Pancreas (tissue), 10 donors: ENCODE results near the gene IQGAP2. TPM values are rescaled to one million over a fixed set of nuclear protein-coding genes. Genes with fewer than 3 reads are reported as not detected.

ENCODE experiments used
- ATAC-seq, 4 donors: fragments of 200-7000 bp; cut with Tn5 transposase; one replicate each; pipeline versions ENCODE4 v1.8.0 to v1.9.1; 2020; ENCODE audit warnings: mild to moderate bottlenecking in 4 of 4, moderate library complexity in 4 of 4
- DNase-seq, 6 donors: peaks; one replicate each; pipeline ENCODE4 v3.0.0-alpha.2; 2020
- FAIRE-seq: peaks from 2 replicates; lab custom pipeline; 2012; peaks lifted over from hg19 to GRCh38; lab: Jason Lieb, UNC
- H3K27ac ChIP-seq, 4 donors: fragments of 200-600 bp; sonication (generic); 1 replicate in 3 of 4; 2 replicates in 1 of 4; pipeline versions ENCODE4 v1.5.0 to v1.8.0; 2020
- H3K27me3 ChIP-seq, 4 donors: fragments of 200-600 bp; one replicate each; pipeline ENCODE4 v1.8.0; 2021
- H3K36me3 ChIP-seq, 3 donors: fragments of 200-600 bp; sonication (generic) in 1 of 3; one replicate each; pipeline versions ENCODE4 v1.5.0 to v1.8.0; 2020 to 2021
- H3K4me1 ChIP-seq, 3 donors: fragments of 200-600 bp; one replicate each; pipeline ENCODE4 v1.8.0; 2021
- H3K4me3 ChIP-seq, 4 donors: fragments of 200-600 bp; sonication (generic) in 2 of 4; one replicate each; pipeline versions ENCODE4 v1.5.0 to v1.8.0; 2020 to 2021
- H3K9me3 ChIP-seq, 4 donors: fragments of 200-600 bp; one replicate each; pipeline ENCODE4 v1.8.0; 2021
- WGBS, 2 donors: extraction: QIAGEN DNeasy Blood & Tissue Kit; methylation state at CpG; one replicate each; pipeline ENCODE4 v1.1.7; 2013; 5-methylcytosine and 5-hydroxymethylcytosine counted together
- intact Hi-C, 3 donors: fragments of 100-400 bp; cut with DNase I; formaldehyde crosslinking; loops; one replicate each; pipeline versions ENCODE4 v1.11.1 to v1.14.2; 2022
- polyA plus RNA-seq, 2 donors: library from polyadenylated mRNA; stranded (reverse); fragments of 200-250 nt; gene quantifications; one replicate each; pipeline ENCODE4 v1.2.3, GENCODE V29; 2013
- total RNA-seq, 6 donors: library from RNA; stranded (reverse); fragmentation: NEBNext Ultra II Directional in 4 of 6; extraction: Animal tissue kit (Norgen Biotek cat#: 25700) in 4 of 6; gene quantifications; one replicate each; pipeline versions ENCODE4 v1.2.1 to v1.2.4, GENCODE V29; 2021 to 2023
- TF ChIP-seq, protein P1 (sequence below), 4 donors: fragments of 200-600 bp; sonication (generic) in 3 of 4; IDR thresholded peaks; one replicate each; pipeline versions ENCODE4 v1.5.0 to v1.8.0; 2021; ENCODE audit warnings: antibody characterized with exemption in 4 of 4
- donor health status: healthy with polysubstance abuse.
- donor health status: DM: no; HTN: no; CAD: no; lungs with moderate emphysema.
- donor health status: DM: no; HTN: no; CAD: no.
- donor health status: control.
- donor health status: control.
- donor health status: Bipolar disorder and iron deficiency.
- donor health status: DM: yes; HTN: yes; CAD: no.
- donor health status: DM: no; HTN: no; CAD: no.
- donor health status: DM: no; HTN: no; CAD: no.
- donor health status: DM: yes; HTN: yes; CAD: no.

Gene IQGAP2
- total and polyA plus RNA-seq, 8 donors, result 14.4 to 54.0 (median 35.2) TPM

GRCh38 chr5:76729373-76730290, 326.5 kb downstream of the IQGAP2 start:
- ATAC-seq, result no peak

GRCh38 chr5:76732405-76733048, 329.4 kb downstream of the IQGAP2 start:
- Histone ChIP-seq H3K36me3 (no peaks in the 10 kb centered on the region), H3K9me3 (no peaks in the 10 kb centered on the region), H3K4me3 (no peak overlapping the region), H3K4me1 (no peaks in the 10 kb centered on the region), H3K27ac (no peak overlapping the region), H3K27me3 (no peaks in the 10 kb centered on the region)
- intact Hi-C loops, result no loop called here
- FAIRE-seq (no peak), ATAC-seq (no peak), DNase-seq (no peak)
- WGBS, 2 donors, result 78 to 90% methylated on average over 15 of the region's 15 CpGs
- TF ChIP-seq, protein P1, sequence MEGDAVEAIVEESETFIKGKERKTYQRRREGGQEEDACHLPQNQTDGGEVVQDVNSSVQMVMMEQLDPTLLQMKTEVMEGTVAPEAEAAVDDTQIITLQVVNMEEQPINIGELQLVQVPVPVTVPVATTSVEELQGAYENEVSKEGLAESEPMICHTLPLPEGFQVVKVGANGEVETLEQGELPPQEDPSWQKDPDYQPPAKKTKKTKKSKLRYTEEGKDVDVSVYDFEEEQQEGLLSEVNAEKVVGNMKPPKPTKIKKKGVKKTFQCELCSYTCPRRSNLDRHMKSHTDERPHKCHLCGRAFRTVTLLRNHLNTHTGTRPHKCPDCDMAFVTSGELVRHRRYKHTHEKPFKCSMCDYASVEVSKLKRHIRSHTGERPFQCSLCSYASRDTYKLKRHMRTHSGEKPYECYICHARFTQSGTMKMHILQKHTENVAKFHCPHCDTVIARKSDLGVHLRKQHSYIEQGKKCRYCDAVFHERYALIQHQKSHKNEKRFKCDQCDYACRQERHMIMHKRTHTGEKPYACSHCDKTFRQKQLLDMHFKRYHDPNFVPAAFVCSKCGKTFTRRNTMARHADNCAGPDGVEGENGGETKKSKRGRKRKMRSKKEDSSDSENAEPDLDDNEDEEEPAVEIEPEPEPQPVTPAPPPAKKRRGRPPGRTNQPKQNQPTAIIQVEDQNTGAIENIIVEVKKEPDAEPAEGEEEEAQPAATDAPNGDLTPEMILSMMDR (IDR thresholded peaks at IDR 0.05), result no peak

More at GRCh38 chr5:76729373-76730290, 326.5 kb downstream of the IQGAP2 start:
- 78 to 83% methylated on average over 5 of the region's 5 CpGs for WGBS, 2 donors
- TF ChIP-seq, protein P1 (IDR thresholded peaks at IDR 0.05), result no peak
- Histone ChIP-seq H3K4me1 (no peaks in the 10 kb centered on the region), H3K27me3 (no peaks in the 10 kb centered on the region), H3K4me3 (no peak overlapping the region), H3K9me3 (no peaks in the 10 kb centered on the region), H3K27ac (no peak overlapping the region), H3K36me3 (no peaks in the 10 kb centered on the region)
- FAIRE-seq, result no peak
- intact Hi-C loops, result no loop called here
- DNase-seq, result no peak

GRCh38 chr5:76733049-76733417, 329.9 kb downstream of the IQGAP2 start:
- ATAC-seq, result no peak
- no peaks in the 10 kb centered on the region for H3K27me3 ChIP-seq
- WGBS, 2 donors, result 76 to 84% methylated on average over 13 of the region's 13 CpGs
- no peak overlapping the region for H3K4me3 ChIP-seq
- intact Hi-C loops, result no loop called here
- TF ChIP-seq, protein P1 (IDR thresholded peaks at IDR 0.05), result no peak
- H3K27ac ChIP-seq, result no peak overlapping the region
- no peak for DNase-seq
- no peaks in the 10 kb centered on the region for H3K9me3 ChIP-seq
- H3K4me1 ChIP-seq, result no peaks in the 10 kb centered on the region
- FAIRE-seq, result no peak
- H3K36me3 ChIP-seq, result no peaks in the 10 kb centered on the region

DNA sequence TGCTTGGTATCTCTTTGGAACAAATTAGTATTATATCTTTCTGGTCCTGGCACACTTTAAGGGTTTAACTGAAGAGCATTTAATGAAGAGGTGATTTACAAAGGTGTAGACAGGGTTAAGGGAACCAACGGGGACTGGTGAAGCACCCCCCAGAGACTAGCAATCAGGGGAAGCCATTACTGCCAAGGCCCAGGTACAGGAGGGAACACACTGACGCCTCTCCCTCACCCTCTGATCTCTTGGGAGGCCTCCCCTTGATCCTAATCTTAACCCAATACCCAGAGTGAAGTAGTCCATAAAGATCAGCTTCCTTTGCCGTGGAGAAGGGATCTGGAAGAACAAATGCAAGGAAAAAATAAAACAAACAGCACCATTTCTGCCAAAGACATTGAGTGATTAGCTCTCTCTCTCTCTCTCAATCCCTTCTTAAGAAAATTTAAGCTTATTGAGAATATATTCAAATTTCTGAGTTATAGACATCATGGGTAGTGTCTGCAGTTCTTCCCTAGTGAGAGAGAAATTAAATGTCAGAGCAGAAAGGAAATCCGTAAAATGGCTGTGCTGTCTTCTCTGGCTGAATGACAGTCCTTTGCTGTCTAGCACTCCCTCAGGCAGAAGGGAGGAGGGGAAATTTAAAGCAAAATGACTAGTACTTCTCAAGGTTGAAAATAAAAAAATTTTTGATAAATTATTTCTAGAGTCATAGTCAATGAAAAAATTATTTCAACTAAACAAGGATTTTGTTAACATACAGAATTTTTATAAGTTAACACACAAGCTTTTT, 332.9 kb downstream of the IQGAP2 start:
- 80 to 83% methylated on average over 4 of the region's 4 CpGs for WGBS, 2 donors
- H3K27ac ChIP-seq, result no peak overlapping the region
- FAIRE-seq (no peak), ATAC-seq (no peak), DNase-seq (no peak)
- intact Hi-C loops, result no loop called here
- TF ChIP-seq, protein P1 (IDR thresholded peaks at IDR 0.05), result no peak
- no peaks in the 10 kb centered on the region for H3K27me3 ChIP-seq
- H3K4me1 ChIP-seq, result no peaks in the 10 kb centered on the region
- H3K36me3 ChIP-seq, result no peaks in the 10 kb centered on the region
- no peak overlapping the region for H3K4me3 ChIP-seq
- no peaks in the 10 kb centered on the region for H3K9me3 ChIP-seq
